Ammon's horn (tissue), 1 donor: ENCODE measurements around the gene DIPK1A.
A peak's percentile ranks its signal among the peaks of the same experiment; 100 is the strongest.

Source experiments
- DNase-seq: peaks from one replicate; pipeline ENCODE4 v3.0.0-alpha.2; 2016; ENCODE audit warnings: low spot score

DIPK1A gene

GRCh38 chr1:92877792-92878191, 83.5 kb downstream of the DIPK1A start:
- peak; percentile 61 for DNase-seq

GRCh38 chr1:92877081-92877711, 84.1 kb downstream of the DIPK1A start:
- DNase-seq, result peak; percentile 70

DNA sequence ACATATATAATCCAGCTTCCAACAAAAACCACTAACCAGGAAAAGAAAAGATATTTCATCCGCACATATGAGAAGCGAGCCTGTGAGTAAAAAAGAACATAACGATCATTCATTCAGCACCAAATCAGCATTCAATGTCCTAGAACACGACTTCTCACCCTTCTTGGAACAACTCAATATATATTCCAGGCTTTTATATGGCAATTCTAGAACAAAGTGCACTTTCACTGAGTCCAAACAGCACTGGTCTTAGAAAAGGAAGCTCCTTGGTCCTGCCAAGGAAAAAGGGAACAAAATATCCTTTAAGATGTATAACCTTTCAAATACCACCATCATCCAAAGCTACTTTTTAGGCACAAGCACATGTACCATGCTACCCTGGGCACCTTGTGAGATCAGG, 84.9 kb downstream of the DIPK1A start:
- no peak for DNase-seq

DNA sequence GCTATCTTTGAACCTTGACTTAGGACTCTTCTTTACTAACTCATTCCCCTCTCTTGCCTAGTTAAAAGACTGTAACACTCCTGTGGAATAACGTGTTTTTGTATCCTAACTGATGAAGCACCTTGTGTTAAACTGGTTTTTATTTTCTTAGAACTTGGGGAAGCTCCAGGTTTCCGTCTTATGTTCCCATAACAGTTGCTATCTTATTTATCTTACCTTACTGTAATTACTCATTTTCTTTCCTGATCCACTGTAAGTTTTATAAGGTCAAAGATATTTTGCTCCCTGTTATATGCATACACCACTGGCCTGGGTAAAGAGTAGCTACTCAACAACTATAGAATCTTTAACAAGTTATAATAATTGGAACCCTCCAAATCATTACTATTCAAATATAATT, 86.3 kb downstream of the DIPK1A start:
- DNase-seq, result no peak

GRCh38 chr1:92872719-92873118, 88.5 kb downstream of the DIPK1A start:
- DNase-seq, result no peak

DNA sequence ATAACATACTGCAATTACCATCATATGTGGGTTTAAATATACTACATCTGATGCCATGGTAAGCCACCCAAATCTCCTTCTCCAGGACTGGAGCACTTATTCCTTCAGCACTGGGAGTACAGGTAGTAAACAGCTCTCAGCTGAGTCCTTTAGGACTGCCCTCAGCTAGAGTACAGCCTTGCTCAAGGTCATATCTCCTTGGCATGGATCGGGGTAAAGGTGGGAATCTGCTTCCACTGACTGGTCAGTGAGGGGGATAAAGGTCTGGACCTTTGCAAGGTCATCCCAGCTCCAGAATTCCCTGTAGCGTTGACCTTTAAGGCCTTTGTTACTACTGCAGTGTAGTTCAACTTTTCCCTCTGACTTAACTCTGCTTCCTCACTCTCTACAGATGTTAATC, 90.7 kb downstream of the DIPK1A start:
- no peak for DNase-seq

GRCh38 chr1:92864131-92864530, 97.1 kb downstream of the DIPK1A start:
- no peak for DNase-seq

DNA sequence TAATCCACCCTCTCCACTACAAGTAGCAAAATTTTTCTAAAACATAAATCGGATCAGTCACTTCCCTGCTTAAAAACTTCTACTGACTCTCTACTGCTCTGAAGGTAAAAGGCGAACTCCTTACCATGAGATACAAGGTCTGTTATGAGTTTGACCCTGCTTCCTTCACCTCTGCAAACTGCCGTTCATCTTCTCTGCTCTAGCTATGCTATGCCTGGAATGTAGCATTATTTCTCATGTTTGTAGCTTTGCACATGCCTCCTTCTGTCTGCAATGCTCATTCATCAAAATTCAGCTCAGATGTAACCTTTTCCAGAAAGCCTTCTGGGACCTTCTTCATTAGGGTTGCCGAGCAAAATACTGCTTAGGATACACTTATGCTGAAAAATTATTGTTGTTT, 98.7 kb downstream of the DIPK1A start:
- no peak for DNase-seq

DNA sequence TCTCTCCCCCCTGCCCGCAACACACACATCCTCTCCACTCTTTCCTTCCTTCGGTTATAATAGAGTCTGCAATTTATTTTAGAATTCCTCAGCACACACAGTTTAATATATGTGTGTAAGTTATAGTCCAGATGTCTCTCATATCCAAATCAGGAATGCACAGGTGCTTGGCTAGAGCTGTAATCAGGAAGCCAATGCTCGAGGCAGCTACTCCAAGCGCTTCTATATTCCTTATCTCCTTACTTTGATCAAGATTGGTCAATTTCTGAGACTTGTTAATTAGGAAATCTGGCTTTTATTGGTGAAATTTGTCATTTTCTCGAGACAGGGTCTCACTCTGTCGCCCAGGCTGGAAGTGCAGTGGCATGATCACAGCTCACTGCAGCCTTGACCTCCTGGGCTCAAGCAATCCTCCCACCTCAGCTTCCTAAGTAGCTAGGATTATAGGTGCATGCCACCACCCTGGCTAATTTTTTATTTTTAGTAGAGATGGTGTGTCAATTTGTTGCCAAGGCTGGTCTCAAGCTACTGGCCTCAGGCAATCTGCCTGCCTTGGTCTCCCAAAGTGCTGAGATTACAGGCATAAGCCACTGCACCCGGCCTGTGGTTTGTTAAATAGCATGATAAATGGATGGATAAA, 101.7 kb downstream of the DIPK1A start:
- no peak for DNase-seq

- DNase-seq, result peak; percentile 89
Measured at GRCh38 chr1:92858564-92859399, 102.5 kb downstream of the DIPK1A start.

DNA sequence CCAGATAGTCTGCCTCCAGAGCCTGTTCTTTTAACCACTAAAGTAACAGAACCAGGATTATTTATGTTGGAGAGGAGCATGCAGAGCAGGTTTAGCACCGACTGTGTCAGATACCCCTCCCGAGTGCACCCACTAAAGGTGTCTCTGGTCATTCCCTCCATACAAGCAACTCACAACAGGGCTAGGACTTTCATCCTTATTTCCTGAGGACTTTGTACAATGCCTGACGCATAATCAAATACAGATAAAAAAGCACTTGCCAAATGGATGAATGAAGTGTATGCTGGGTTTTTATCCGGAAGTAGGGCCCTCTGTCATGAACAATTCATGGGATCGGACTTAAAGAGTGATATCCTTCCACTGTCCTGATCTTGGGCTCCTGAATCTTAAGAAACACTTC, 103.4 kb downstream of the DIPK1A start:
- DNase-seq, result no peak

DNA sequence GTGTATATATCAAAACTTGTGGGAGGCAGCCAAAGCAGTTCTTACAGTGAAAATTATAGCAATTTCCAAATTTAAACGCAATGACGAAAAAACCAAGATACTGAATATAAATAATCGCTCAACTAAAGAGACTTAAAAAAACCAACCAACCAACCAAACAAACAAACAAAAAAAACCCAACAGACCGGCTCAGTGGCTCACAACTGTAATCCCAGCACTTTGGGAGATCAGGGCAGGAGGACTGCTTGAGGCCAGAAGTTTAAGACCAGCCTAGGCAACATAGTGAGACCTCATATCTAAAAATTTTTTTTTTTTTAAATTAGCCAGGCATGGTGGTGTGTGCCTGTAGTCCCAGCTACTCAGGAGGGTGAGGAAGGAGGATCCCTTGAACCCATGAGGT, 106.0 kb downstream of the DIPK1A start:
- DNase-seq, result no peak

- DNase-seq, result no peak
Measured at GRCh38 chr1:92854101-92854785, 107.0 kb downstream of the DIPK1A start.

GRCh38 chr1:92853299-92853698, 108.0 kb downstream of the DIPK1A start:
- DNase-seq, result no peak

DNA sequence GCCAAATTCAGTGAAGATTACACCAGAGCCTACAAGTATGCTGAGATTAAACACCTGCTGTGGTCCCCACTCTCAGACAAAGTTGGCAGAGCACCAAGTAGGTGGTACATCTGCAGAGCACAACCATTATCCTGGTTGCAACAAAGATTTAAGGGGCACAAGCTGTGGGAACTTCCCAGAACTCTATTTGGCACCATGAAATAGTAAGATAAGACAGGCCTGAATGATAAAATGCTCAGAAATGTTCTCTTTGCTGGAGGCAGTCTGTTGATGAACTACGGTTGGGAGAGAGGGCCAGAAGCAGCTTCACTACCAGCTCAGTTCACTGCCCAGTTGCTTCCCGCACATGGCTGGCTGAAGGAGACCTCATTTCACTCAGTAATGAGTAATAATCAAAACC, 109.5 kb downstream of the DIPK1A start:
- no peak for DNase-seq

- DNase-seq, result no peak
Measured at GRCh38 chr1:92850019-92850418, 111.2 kb downstream of the DIPK1A start.

DNA sequence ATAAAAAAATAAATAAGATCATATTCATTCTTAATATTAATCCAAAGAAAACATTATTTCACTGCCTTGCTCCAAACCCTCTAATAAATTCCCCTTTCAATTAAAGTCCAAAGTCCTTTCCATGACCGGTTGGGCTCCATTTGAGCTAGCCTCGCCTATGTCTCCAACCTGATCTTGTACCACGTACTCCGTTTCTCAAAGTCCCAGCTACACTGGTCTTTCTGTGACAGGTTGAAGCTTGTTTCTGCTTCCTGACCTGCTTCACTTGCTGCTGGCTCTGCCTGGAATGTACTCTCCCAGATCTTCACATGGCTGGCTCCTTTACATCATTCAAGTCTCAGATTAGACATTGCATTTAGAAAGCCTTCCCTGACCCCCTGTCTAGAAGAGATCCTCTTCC, 113.1 kb downstream of the DIPK1A start:
- DNase-seq, result no peak

DNA sequence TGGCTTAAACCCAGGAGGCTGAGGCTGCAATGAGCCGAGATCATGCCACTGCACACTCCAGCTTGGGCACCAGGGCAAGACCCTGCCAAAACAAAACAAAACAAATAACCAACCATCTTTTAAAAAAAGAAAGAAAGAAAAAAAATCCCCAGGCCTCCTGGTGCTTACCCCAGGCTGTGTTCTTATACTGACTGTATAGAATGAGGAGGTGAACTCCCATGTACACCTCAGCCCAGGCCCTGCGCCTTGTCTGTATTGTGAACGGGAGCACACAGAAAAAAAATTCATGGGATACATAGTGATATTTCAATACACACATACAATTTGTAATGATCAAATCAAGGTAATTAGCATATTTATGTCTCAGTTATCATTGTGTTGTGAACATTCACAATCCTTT, 115.4 kb downstream of the DIPK1A start:
- no peak for DNase-seq

DNA sequence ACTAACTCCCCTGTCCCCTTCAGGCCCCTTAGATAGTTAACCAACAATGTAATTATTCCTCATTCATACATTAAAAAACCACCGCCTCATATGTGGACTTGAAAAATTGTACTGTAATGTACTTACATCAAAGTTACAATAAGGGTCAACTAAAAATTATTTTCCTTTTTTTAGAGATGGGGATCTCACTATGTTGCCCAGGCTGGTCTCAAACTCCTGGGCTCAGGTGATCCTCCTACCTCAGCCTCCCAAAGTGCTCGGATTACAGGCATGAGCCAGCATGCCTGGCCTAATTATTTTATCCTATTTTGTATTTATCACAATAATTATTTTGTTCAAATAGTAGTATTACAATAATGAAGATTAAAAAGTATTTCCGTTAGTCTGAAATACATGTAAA, 116.8 kb downstream of the DIPK1A start:
- DNase-seq, result no peak

- DNase-seq, result peak; percentile 17
Measured at GRCh38 chr1:92843429-92844352, 117.6 kb downstream of the DIPK1A start.

- DNase-seq, result no peak
Measured at GRCh38 chr1:92843046-92843423, 118.2 kb downstream of the DIPK1A start.
